ENCODE data around the gene BNC2. TPM values are rescaled to one million over a fixed set of nuclear protein-coding genes. Genes with fewer than 3 reads are reported as not detected.
A peak's percentile ranks its signal among the peaks of the same experiment; 100 is the strongest.

Gene BNC2
- total RNA-seq, 2 donors from 2014 or later, result 0.99 to 1.8 TPM

- H3K27me3 ChIP-seq, result no peaks in the 10 kb centered on the region
- H3K27ac ChIP-seq, result no peak overlapping the region
- no peaks in the 10 kb centered on the region for H3K9me3 ChIP-seq
- TF ChIP-seq POLR2A (IDR thresholded peaks at IDR 0.05) (no peak), CTCF (IDR thresholded peaks at IDR 0.05) (no peak)
- H3K4me3 ChIP-seq, result no peak overlapping the region
- 51 to 62% methylated on average over 4 of the region's 4 CpGs for WGBS, 2 donors
- intact Hi-C loops (cut with DNase I), result no loop called here
- H3K4me1 ChIP-seq, result peaks cover 12% of the 10 kb centered on the region
- DNase-seq (no peak), ATAC-seq (no peak)
- H3K36me3 ChIP-seq (replicated peaks in 1 of 2; ENCODE audit: insufficient read depth in 1 of 2, low read depth in 2 of 2), result no peaks in the 10 kb centered on the region
Observed at GRCh38 chr9:16830806-16831205, 39.7 kb downstream of the BNC2 start.

GRCh38 chr9:16828340-16829281, 41.9 kb downstream of the BNC2 start:
- Histone ChIP-seq H3K27me3 (no peaks in the 10 kb centered on the region), H3K36me3 (replicated peaks in 1 of 2; ENCODE audit: insufficient read depth in 1 of 2, low read depth in 2 of 2) (no peaks in the 10 kb centered on the region), H3K27ac (no peak overlapping the region), H3K9me3 (no peaks in the 10 kb centered on the region), H3K4me3 (no peak overlapping the region), H3K4me1 (peaks cover 12% of the 10 kb centered on the region)
- intact Hi-C loops (cut with DNase I), result no loop called here
- WGBS, 2 donors, result 6 to 9% methylated on average over 27 to 30 of the region's 30 CpGs
- ATAC-seq (peak; percentile 65), DNase-seq (peak; percentile 8 to 52 (median 22))
- TF ChIP-seq CTCF (IDR thresholded peaks at IDR 0.05) (no peak), POLR2A (IDR thresholded peaks at IDR 0.05) (no peak)

GRCh38 chr9:16825971-16826625, 44.4 kb downstream of the BNC2 start:
- Histone ChIP-seq H3K4me3 (no peak overlapping the region), H3K27me3 (no peaks in the 10 kb centered on the region), H3K27ac (no peak overlapping the region), H3K36me3 (replicated peaks in 1 of 2; ENCODE audit: insufficient read depth in 1 of 2, low read depth in 2 of 2) (no peaks in the 10 kb centered on the region), H3K4me1 (peaks cover 12% of the 10 kb centered on the region), H3K9me3 (no peaks in the 10 kb centered on the region)
- intact Hi-C loops (cut with DNase I), result no loop called here
- WGBS, 2 donors, result 66 to 69% methylated on average over 5 of the region's 5 CpGs
- DNase-seq (no peak), ATAC-seq (no peak)
- TF ChIP-seq CTCF (IDR thresholded peaks at IDR 0.05), result no peak
- TF ChIP-seq POLR2A (IDR thresholded peaks at IDR 0.05), result no peak

GRCh38 chr9:16825331-16825725, 45.1 kb downstream of the BNC2 start:
- no peak overlapping the region for H3K4me3 ChIP-seq

GRCh38 chr9:16824545-16825330, 45.7 kb downstream of the BNC2 start:
- DNase-seq, result no peak
- WGBS, 2 donors, result 32 to 48% methylated on average over 8 of the region's 8 CpGs

More at GRCh38 chr9:16825331-16825725, 45.1 kb downstream of the BNC2 start:
- no peaks in the 10 kb centered on the region for H3K36me3 ChIP-seq (replicated peaks in 1 of 2; ENCODE audit: insufficient read depth in 1 of 2, low read depth in 2 of 2)
- H3K9me3 ChIP-seq, result no peaks in the 10 kb centered on the region
- no peaks in the 10 kb centered on the region for H3K27me3 ChIP-seq
- DNase-seq, result no peak
- ATAC-seq, result no peak
- peaks cover 12% of the 10 kb centered on the region for H3K4me1 ChIP-seq
- H3K27ac ChIP-seq, result no peak overlapping the region
- TF ChIP-seq POLR2A (IDR thresholded peaks at IDR 0.05), result no peak
- intact Hi-C loops (cut with DNase I), result no loop called here

More at GRCh38 chr9:16824545-16825330, 45.7 kb downstream of the BNC2 start:
- H3K4me1 ChIP-seq, result peaks cover 12% of the 10 kb centered on the region
- H3K9me3 ChIP-seq, result no peaks in the 10 kb centered on the region
- TF ChIP-seq POLR2A (IDR thresholded peaks at IDR 0.05) (no peak), CTCF (IDR thresholded peaks at IDR 0.05) (no peak)
- no peak overlapping the region for H3K27ac ChIP-seq
- ATAC-seq, result no peak
- intact Hi-C loops (cut with DNase I), result no loop called here
- no peaks in the 10 kb centered on the region for H3K27me3 ChIP-seq
- H3K36me3 ChIP-seq (replicated peaks in 1 of 2; ENCODE audit: insufficient read depth in 1 of 2, low read depth in 2 of 2), result no peaks in the 10 kb centered on the region
- no peak overlapping the region for H3K4me3 ChIP-seq
